Esophagus muscularis mucosa (tissue), 4 donors: ENCODE results near the gene INPP5F.

Source experiments
- CTCF ChIP-seq, 3 experiments: fragments of 200-600 bp in 2 of 3; fragments of 450-650 bp in 1 of 3; sonication (generic) in 2 of 3; IDR thresholded peaks; one replicate each; pipeline ENCODE4 v1.5.1; 2017 to 2019; ENCODE audit warnings: antibody characterized with exemption in 3 of 3, mild to moderate bottlenecking in 2 of 3, moderate library complexity in 1 of 3
- EP300 ChIP-seq: sonication (generic); formaldehyde crosslinking; IDR thresholded peaks from one replicate; pipeline ENCODE4 v1.6.1; 2017; ENCODE audit warnings: antibody characterized with exemption
- POLR2A ChIP-seq: fragments of 450-650 bp; IDR thresholded peaks from one replicate; pipeline ENCODE4 v1.6.1; 2017; ENCODE audit warnings: antibody characterized with exemption, moderate library complexity, mild to moderate bottlenecking, low read depth
- POLR2AphosphoS5 ChIP-seq, 2 donors: sonication (generic); formaldehyde crosslinking; IDR thresholded peaks; one replicate each; pipeline ENCODE4 v1.6.1; 2017; ENCODE audit warnings: antibody characterized with exemption in 2 of 2

GRCh38 chr10:119852277-119852676, 126.4 kb downstream of the INPP5F start:
- TF ChIP-seq CTCF (IDR thresholded peaks at IDR 0.05) (no peak), POLR2A (no peak), POLR2AphosphoS5 (IDR thresholded peaks at IDR 0.05) (no peak), EP300 (no peak)
